GM20000 (cell line): ENCODE data around the gene SHPK.
"Not testable (repeated sequence)": the region's sequence is repeated elsewhere in the genome, so short reads cannot be mapped to it uniquely, and the experiment has no call there.

Experiments
- DNase-seq: peaks from one replicate; pipeline ENCODE4 v3.0.0; 2012; ENCODE audit warnings: low spot score
- TF ChIP-seq, protein P1 (sequence below): IDR thresholded peaks from 2 replicates; pipeline ENCODE4 v1.5.1; 2012; ENCODE audit warnings: mild to moderate bottlenecking, control low read depth; ENCODE audit errors: extremely low read depth, missing control alignments

Gene SHPK

GRCh38 chr17:3583456-3583855 lies 52.6 kb downstream of the SHPK start:
- TF ChIP-seq, protein P1, sequence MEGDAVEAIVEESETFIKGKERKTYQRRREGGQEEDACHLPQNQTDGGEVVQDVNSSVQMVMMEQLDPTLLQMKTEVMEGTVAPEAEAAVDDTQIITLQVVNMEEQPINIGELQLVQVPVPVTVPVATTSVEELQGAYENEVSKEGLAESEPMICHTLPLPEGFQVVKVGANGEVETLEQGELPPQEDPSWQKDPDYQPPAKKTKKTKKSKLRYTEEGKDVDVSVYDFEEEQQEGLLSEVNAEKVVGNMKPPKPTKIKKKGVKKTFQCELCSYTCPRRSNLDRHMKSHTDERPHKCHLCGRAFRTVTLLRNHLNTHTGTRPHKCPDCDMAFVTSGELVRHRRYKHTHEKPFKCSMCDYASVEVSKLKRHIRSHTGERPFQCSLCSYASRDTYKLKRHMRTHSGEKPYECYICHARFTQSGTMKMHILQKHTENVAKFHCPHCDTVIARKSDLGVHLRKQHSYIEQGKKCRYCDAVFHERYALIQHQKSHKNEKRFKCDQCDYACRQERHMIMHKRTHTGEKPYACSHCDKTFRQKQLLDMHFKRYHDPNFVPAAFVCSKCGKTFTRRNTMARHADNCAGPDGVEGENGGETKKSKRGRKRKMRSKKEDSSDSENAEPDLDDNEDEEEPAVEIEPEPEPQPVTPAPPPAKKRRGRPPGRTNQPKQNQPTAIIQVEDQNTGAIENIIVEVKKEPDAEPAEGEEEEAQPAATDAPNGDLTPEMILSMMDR, result no peak
- DNase-seq, result no peak

DNA sequence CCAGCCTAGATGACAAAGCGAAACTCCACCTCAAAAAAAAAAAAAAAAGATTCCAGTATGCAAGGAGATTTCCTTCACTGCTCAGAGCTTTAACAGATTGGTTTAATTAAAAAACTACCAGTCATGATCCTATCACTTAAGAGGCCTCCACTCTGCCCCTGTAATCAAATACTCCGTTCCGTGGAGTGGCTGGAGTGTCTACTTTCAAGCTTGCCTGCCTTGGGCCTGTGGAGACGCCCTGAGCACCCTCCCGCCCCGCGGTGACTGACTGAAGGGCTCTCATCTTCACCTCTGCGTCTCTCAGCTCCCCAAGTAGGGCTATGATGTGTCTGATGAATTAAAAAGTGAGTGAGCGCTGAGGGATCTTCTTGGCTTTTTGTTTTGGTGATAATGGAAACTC lies 53.1 kb downstream of the SHPK start:
- no peak for DNase-seq
- TF ChIP-seq, protein P1, result no peak

- not testable (repeated sequence) for DNase-seq
Measured at GRCh38 chr17:3578667-3579066, 57.4 kb downstream of the SHPK start.

GRCh38 chr17:3576970-3577369 lies 59.1 kb downstream of the SHPK start:
- TF ChIP-seq, protein P1, result no peak
- no peak for DNase-seq

- no peak for DNase-seq
- TF ChIP-seq, protein P1, result no peak
Measured at GRCh38 chr17:3575511-3575910, 60.5 kb downstream of the SHPK start.

DNA sequence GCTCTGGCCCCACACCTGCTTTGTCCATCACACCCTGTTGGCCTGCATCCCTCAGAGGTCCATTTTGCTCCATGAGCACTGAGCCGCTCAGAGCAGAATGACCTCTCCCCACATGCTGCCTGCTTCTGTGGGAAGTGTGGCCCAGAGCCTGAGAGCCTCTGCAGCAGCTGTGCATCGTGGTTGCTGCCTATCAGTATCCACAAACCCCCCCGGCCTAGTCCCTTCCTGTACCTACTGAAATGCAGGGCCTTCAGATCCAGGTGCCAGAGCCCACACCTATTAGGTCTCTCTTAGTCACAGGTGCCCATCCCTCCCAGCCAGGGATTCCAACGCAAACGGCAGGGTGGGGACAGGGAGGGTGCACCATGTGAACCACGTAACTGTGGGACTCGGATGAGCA lies 61.8 kb downstream of the SHPK start:
- TF ChIP-seq, protein P1, result no peak
- DNase-seq, result no peak

GRCh38 chr17:3573246-3574100 lies 62.6 kb downstream of the SHPK start:
- TF ChIP-seq, protein P1, result no peak

DNA sequence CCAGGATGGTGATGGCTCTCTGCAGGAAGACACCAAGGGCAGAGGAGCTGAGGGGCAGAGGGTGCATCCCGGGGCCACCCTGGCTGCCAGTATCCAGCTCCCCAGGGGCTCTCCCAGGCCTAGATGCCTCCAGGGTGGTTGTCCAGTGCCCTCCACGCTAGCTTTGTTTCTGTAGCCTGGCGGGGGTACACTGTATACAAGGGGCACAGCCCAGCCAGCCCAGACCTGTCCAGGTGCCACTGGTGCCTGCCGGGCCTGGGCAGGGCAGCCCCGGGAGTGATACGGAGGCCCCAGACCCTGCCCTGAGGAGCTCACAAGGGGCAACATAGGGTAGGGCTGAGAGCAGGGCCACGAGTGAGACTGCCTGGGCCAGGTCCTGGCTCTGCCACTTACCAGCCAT lies 63.8 kb downstream of the SHPK start:
- TF ChIP-seq, protein P1, result no peak
- DNase-seq, result no peak

More at GRCh38 chr17:3573246-3574100, 62.6 kb downstream of the SHPK start:
- DNase-seq, result no peak
